HepG2 (cell line): ENCODE results near the gene ATP5F1E. TPM values are rescaled to one million over a fixed set of nuclear protein-coding genes. Genes with fewer than 3 reads are reported as not detected.

ENCODE experiments used
- ARNTL ChIP-seq: sonication (generic); formaldehyde crosslinking; IDR thresholded peaks from 2 replicates; pipeline ENCODE4 v1.4.0; 2020; ENCODE audit warnings: mild to moderate bottlenecking, missing genetic modification reagents
- CHCHD3 ChIP-seq: sonication (generic); formaldehyde crosslinking; IDR thresholded peaks from 2 replicates; pipeline ENCODE4 v1.8.0; 2022; ENCODE audit warnings: mild to moderate bottlenecking, missing genetic modification reagents, moderate library complexity
- ZC3H13 ChIP-seq: sonication (generic); formaldehyde crosslinking; IDR thresholded peaks from 2 replicates; pipeline ENCODE4 v1.8.1; 2023; ENCODE audit warnings: mild to moderate bottlenecking, missing genetic modification reagents, moderate library complexity
- ZNF253 ChIP-seq: sonication (generic); formaldehyde crosslinking; IDR thresholded peaks from 2 replicates; pipeline ENCODE4 v1.8.0; 2022; ENCODE audit warnings: mild to moderate bottlenecking, missing genetic modification reagents, borderline replicate concordance
- ZNF550 ChIP-seq: sonication (generic); formaldehyde crosslinking; IDR thresholded peaks from 2 replicates; pipeline ENCODE4 v1.4.0; 2020; ENCODE audit warnings: mild to moderate bottlenecking, missing genetic modification reagents, borderline replicate concordance
- ZNF792 ChIP-seq: IDR thresholded peaks from 2 replicates; pipeline ENCODE4 v1.6.1; 2016
- polyA plus RNA-seq, 8 experiments: library from polyadenylated mRNA; depleted of rRNA in 3 of 8; stranded (reverse) in 7 of 8; unstranded in 1 of 8; fragments of >200 nt; fragmentation: Illumina TruSeq in 4 of 8; extraction: Trizol in 4 of 8; gene quantifications; 2 replicates each; pipeline versions ENCODE4 v1.2.1 to v1.2.3, GENCODE V29; 2011 to 2016; ENCODE audit warnings: low read depth in 4 of 8, missing spikeins in 1 of 8, mixed read lengths in 1 of 8; ENCODE audit not compliant: insufficient read depth in 1 of 8
- total RNA-seq, 5 experiments: library from RNA; depleted of rRNA; stranded (reverse); fragments of >200 nt; fragmentation: Illumina TruSeq; extraction: Trizol; gene quantifications; 2 replicates each; pipeline ENCODE4 v1.2.3, GENCODE V29; 2016; ENCODE audit warnings: low read depth in 1 of 5
- TF ChIP-seq, protein P1 (sequence below): IDR thresholded peaks from 2 replicates; pipeline ENCODE4 v1.6.1; 2016; ENCODE audit warnings: control low read depth
- TF ChIP-seq, protein P2 (sequence below): sonication (generic); formaldehyde crosslinking; IDR thresholded peaks from 2 replicates; pipeline ENCODE4 v1.9.0; 2021; ENCODE audit warnings: missing genetic modification reagents, borderline replicate concordance
- TF ChIP-seq, protein P3 (sequence below): sonication (generic); formaldehyde crosslinking; IDR thresholded peaks from 2 replicates; pipeline ENCODE4 v1.8.1; 2023; ENCODE audit warnings: missing genetic modification reagents, inconsistent platforms, borderline replicate concordance
- TF ChIP-seq, protein P4 (sequence below): sonication (generic); formaldehyde crosslinking; IDR thresholded peaks from 2 replicates; pipeline ENCODE4 v1.5.0; 2020; ENCODE audit warnings: missing genetic modification reagents, mild to moderate bottlenecking, borderline replicate concordance
- TF ChIP-seq, protein P5 (sequence below), 2 experiments: IDR thresholded peaks; 2 replicates each; pipeline ENCODE4 v1.6.1; 2011 to 2012; ENCODE audit warnings: low read length in 2 of 2, borderline replicate concordance in 1 of 2, low read depth in 1 of 2, mild to moderate bottlenecking in 1 of 2, moderate library complexity in 1 of 2
- TF ChIP-seq, protein P6 (sequence below): fragments of 450-650 bp; IDR thresholded peaks from 2 replicates; pipeline ENCODE4 v1.6.1; 2017

ATP5F1E gene
- total and polyA plus RNA-seq, 2 of the 13 experiments (the other 11 are each of a cell fraction or from before 2014, with no cell fraction given), result 121 to 134 TPM

DNA sequence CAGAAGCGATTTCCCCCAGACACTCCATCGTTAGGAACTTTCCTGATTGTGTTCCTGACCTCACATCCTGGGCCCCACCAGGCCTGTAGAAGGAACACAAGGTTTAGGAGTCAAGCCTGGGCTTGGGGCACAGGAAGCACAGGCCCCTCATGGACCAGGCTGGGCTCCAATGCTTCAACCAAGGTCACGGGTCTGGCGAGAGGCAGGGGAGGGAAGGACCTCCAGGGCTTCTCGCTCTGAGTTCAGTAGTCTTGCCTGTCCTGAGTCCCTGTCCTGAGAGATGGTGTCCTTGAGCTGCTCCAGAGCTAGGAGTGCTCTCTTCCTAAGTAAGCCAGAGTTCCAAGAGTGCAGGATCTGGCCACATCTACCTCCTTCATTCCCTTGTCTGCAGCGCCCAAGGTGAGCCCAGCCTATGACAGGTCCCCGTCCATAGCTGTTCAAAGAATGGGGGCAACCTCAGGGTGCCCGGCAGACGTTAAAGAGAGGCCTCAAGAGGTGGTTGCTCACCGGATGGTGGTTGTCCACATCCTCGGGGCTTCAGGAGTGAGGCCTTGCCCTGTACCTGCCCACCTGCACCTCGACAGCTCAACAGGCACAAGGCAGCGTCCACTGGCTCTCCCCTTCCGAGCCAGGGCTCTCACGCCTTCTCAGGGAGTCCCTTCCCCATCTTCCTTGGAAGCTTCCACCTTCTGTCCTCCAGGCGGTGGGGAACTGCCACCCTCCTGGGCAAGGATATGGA lies 14.5 kb downstream of the ATP5F1E start (continued):
- TF ChIP-seq, protein P1, sequence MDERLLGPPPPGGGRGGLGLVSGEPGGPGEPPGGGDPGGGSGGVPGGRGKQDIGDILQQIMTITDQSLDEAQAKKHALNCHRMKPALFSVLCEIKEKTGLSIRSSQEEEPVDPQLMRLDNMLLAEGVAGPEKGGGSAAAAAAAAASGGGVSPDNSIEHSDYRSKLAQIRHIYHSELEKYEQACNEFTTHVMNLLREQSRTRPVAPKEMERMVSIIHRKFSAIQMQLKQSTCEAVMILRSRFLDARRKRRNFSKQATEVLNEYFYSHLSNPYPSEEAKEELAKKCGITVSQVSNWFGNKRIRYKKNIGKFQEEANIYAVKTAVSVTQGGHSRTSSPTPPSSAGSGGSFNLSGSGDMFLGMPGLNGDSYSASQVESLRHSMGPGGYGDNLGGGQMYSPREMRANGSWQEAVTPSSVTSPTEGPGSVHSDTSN (CRISPR knock-in tag), result no peak
- 0 out of 2 replicates have a peak, but pooled peaks have one; percentile 51 for TF ChIP-seq ZNF550 (CRISPR knock-in tag)
- TF ChIP-seq, protein P2, sequence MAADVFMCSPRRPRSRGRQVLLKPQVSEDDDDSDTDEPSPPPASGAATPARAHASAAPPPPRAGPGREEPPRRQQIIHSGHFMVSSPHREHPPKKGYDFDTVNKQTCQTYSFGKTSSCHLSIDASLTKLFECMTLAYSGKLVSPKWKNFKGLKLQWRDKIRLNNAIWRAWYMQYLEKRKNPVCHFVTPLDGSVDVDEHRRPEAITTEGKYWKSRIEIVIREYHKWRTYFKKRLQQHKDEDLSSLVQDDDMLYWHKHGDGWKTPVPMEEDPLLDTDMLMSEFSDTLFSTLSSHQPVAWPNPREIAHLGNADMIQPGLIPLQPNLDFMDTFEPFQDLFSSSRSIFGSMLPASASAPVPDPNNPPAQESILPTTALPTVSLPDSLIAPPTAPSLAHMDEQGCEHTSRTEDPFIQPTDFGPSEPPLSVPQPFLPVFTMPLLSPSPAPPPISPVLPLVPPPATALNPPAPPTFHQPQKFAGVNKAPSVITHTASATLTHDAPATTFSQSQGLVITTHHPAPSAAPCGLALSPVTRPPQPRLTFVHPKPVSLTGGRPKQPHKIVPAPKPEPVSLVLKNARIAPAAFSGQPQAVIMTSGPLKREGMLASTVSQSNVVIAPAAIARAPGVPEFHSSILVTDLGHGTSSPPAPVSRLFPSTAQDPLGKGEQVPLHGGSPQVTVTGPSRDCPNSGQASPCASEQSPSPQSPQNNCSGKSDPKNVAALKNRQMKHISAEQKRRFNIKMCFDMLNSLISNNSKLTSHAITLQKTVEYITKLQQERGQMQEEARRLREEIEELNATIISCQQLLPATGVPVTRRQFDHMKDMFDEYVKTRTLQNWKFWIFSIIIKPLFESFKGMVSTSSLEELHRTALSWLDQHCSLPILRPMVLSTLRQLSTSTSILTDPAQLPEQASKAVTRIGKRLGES (CRISPR knock-in tag), result no peak
- no peak for TF ChIP-seq ARNTL (CRISPR knock-in tag)
- no peak for TF ChIP-seq ZNF792
- TF ChIP-seq ZNF253, result no peak
- TF ChIP-seq, protein P3, sequence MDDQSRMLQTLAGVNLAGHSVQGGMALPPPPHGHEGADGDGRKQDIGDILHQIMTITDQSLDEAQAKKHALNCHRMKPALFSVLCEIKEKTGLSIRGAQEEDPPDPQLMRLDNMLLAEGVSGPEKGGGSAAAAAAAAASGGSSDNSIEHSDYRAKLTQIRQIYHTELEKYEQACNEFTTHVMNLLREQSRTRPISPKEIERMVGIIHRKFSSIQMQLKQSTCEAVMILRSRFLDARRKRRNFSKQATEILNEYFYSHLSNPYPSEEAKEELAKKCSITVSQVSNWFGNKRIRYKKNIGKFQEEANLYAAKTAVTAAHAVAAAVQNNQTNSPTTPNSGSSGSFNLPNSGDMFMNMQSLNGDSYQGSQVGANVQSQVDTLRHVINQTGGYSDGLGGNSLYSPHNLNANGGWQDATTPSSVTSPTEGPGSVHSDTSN (CRISPR knock-in tag), result no peak
- TF ChIP-seq CHCHD3 (CRISPR knock-in tag), result no peak
- TF ChIP-seq, protein P4, sequence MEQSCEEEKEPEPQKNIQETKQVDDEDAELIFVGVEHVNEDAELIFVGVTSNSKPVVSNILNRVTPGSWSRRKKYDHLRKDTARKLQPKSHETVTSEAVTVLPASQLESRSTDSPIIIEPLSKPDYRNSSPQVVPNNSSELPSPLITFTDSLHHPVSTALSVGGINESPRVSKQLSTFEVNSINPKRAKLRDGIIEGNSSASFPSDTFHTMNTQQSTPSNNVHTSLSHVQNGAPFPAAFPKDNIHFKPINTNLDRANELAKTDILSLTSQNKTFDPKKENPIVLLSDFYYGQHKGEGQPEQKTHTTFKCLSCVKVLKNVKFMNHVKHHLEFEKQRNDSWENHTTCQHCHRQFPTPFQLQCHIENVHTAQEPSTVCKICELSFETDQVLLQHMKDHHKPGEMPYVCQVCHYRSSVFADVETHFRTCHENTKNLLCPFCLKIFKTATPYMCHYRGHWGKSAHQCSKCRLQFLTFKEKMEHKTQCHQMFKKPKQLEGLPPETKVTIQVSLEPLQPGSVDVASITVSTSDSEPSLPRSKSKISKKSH (CRISPR knock-in tag), result 0 out of 2 replicates have a peak, but pooled peaks have one; percentile 77
- TF ChIP-seq ZC3H13 (CRISPR knock-in tag), result 0 out of 2 replicates have a peak, but pooled peaks have one; percentile 29
- TF ChIP-seq, protein P5, sequence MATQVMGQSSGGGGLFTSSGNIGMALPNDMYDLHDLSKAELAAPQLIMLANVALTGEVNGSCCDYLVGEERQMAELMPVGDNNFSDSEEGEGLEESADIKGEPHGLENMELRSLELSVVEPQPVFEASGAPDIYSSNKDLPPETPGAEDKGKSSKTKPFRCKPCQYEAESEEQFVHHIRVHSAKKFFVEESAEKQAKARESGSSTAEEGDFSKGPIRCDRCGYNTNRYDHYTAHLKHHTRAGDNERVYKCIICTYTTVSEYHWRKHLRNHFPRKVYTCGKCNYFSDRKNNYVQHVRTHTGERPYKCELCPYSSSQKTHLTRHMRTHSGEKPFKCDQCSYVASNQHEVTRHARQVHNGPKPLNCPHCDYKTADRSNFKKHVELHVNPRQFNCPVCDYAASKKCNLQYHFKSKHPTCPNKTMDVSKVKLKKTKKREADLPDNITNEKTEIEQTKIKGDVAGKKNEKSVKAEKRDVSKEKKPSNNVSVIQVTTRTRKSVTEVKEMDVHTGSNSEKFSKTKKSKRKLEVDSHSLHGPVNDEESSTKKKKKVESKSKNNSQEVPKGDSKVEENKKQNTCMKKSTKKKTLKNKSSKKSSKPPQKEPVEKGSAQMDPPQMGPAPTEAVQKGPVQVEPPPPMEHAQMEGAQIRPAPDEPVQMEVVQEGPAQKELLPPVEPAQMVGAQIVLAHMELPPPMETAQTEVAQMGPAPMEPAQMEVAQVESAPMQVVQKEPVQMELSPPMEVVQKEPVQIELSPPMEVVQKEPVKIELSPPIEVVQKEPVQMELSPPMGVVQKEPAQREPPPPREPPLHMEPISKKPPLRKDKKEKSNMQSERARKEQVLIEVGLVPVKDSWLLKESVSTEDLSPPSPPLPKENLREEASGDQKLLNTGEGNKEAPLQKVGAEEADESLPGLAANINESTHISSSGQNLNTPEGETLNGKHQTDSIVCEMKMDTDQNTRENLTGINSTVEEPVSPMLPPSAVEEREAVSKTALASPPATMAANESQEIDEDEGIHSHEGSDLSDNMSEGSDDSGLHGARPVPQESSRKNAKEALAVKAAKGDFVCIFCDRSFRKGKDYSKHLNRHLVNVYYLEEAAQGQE (IDR thresholded peaks at IDR 0.05; ENCODE audit: borderline replicate concordance in 1 of 2, low read depth in 1 of 2, low read length in 2 of 2), result no peak
- TF ChIP-seq, protein P6, sequence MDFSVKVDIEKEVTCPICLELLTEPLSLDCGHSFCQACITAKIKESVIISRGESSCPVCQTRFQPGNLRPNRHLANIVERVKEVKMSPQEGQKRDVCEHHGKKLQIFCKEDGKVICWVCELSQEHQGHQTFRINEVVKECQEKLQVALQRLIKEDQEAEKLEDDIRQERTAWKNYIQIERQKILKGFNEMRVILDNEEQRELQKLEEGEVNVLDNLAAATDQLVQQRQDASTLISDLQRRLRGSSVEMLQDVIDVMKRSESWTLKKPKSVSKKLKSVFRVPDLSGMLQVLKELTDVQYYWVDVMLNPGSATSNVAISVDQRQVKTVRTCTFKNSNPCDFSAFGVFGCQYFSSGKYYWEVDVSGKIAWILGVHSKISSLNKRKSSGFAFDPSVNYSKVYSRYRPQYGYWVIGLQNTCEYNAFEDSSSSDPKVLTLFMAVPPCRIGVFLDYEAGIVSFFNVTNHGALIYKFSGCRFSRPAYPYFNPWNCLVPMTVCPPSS, result no peak
